CD14-positive monocyte (primary cell): ENCODE measurements around the gene CXCL17. TPM values are rescaled to one million over a fixed set of nuclear protein-coding genes. Genes with fewer than 3 reads are reported as not detected.

ENCODE experiments used
- DNase-seq, 3 donors: peaks; one replicate each; pipeline ENCODE4 v3.0.0-alpha.2; 2011 to 2022
- H2AFZ ChIP-seq: 2 replicates; pipeline ENCODE4 v1.6.0; 2012; ENCODE audit warnings: mild to moderate bottlenecking, low read depth, low read length, inconsistent platforms; ENCODE audit not compliant: insufficient read depth, poor library complexity, severe bottlenecking
- H3K27ac ChIP-seq, 2 donors: 1 replicate in 1 of 2; 2 replicates in 1 of 2; pipeline ENCODE4 v1.5.1; 2012 to 2013; ENCODE audit warnings: low read length in 2 of 2, control low read depth in 1 of 2, inconsistent platforms in 1 of 2, low read depth in 1 of 2, mild to moderate bottlenecking in 1 of 2
- H3K27me3 ChIP-seq, 2 donors: one replicate each; pipeline versions ENCODE4 v1.6.0 to v1.6.1; 2011 to 2013; ENCODE audit warnings: low read length in 2 of 2; ENCODE audit not compliant: control insufficient read depth in 2 of 2, insufficient read depth in 2 of 2
- H3K36me3 ChIP-seq, 2 donors: replicated peaks in 1 of 2; 1 replicate in 1 of 2; 2 replicates in 1 of 2; pipeline versions ENCODE4 v1.5.1 to v1.6.1; 2012 to 2013; ENCODE audit warnings: low read length in 2 of 2, control low read depth in 1 of 2, inconsistent platforms in 1 of 2, mild to moderate bottlenecking in 1 of 2; ENCODE audit not compliant: insufficient read depth in 2 of 2, control insufficient read depth in 1 of 2
- H3K4me1 ChIP-seq, 2 donors: 1 replicate in 1 of 2; 2 replicates in 1 of 2; pipeline versions ENCODE4 v1.5.1 to v1.6.1; 2012 to 2013; ENCODE audit warnings: low read length in 2 of 2, control low read depth in 1 of 2, inconsistent platforms in 1 of 2, mild to moderate bottlenecking in 1 of 2, moderate library complexity in 1 of 2; ENCODE audit not compliant: insufficient read depth in 2 of 2, control insufficient read depth in 1 of 2
- H3K4me2 ChIP-seq: replicated peaks from 2 replicates; pipeline ENCODE3; 2012; ENCODE audit warnings: low read length, moderate library complexity, mild to moderate bottlenecking; ENCODE audit not compliant: poor library complexity, severe bottlenecking; ENCODE audit errors: extremely low read depth
- H3K4me3 ChIP-seq, 3 experiments: fragments of 200-600 bp in 1 of 3; sonication (generic) in 1 of 3; replicated peaks in 1 of 3; 1 replicate in 2 of 3; 2 replicates in 1 of 3; pipeline ENCODE4 v1.5.1; 2011 to 2013; ENCODE audit warnings: low read length in 3 of 3, mild to moderate bottlenecking in 3 of 3, control low read depth in 2 of 3, low read depth in 2 of 3, inconsistent platforms in 1 of 3, moderate library complexity in 1 of 3
- H3K79me2 ChIP-seq: 2 replicates; pipeline ENCODE4 v1.6.0; 2012; ENCODE audit warnings: mild to moderate bottlenecking, control low read depth, inconsistent platforms, low read length, moderate library complexity; ENCODE audit not compliant: insufficient read depth
- H3K9ac ChIP-seq: 2 replicates; pipeline ENCODE4 v1.6.0; 2017; ENCODE audit warnings: low read length, mild to moderate bottlenecking; ENCODE audit not compliant: insufficient read depth, poor library complexity, severe bottlenecking
- H3K9me3 ChIP-seq, 2 donors: replicated peaks in 1 of 2; 1 replicate in 1 of 2; 2 replicates in 1 of 2; pipeline versions ENCODE4 v1.5.1 to v1.6.1; 2012 to 2013; ENCODE audit warnings: low read length in 2 of 2, control low read depth in 1 of 2; ENCODE audit not compliant: control insufficient read depth in 1 of 2, insufficient read depth in 1 of 2
- H4K20me1 ChIP-seq: 2 replicates; pipeline ENCODE4 v1.6.0; 2012; ENCODE audit warnings: mild to moderate bottlenecking, low read length, control low read depth, moderate library complexity; ENCODE audit not compliant: insufficient read depth
- H3K27ac Mint-ChIP-seq, 7 donors: one replicate each; pipeline ENCODE4 v1.8.0; 2020; ENCODE audit warnings: mild to moderate bottlenecking in 7 of 7, mixed read lengths in 7 of 7, moderate library complexity in 6 of 7, inconsistent platforms in 2 of 7
- H3K27me3 Mint-ChIP-seq, 3 donors: one replicate each; pipeline ENCODE4 v1.8.0; 2021 to 2022; ENCODE audit warnings: low read depth in 3 of 3, mild to moderate bottlenecking in 3 of 3, mixed read lengths in 3 of 3, moderate library complexity in 3 of 3, inconsistent platforms in 1 of 3
- H3K36me3 Mint-ChIP-seq, 2 donors: one replicate each; pipeline ENCODE4 v1.8.0; 2020; ENCODE audit warnings: mixed read lengths in 2 of 2, inconsistent platforms in 1 of 2, mild to moderate bottlenecking in 1 of 2
- H3K4me1 Mint-ChIP-seq: one replicate; pipeline ENCODE4 v1.8.0; 2020; ENCODE audit warnings: mild to moderate bottlenecking, mixed read lengths
- H3K4me3 Mint-ChIP-seq, 2 donors: one replicate each; pipeline ENCODE4 v1.8.0; 2020; ENCODE audit warnings: mild to moderate bottlenecking in 2 of 2, mixed read lengths in 2 of 2, moderate library complexity in 1 of 2
- H3K9me3 Mint-ChIP-seq, 7 donors: one replicate each; pipeline ENCODE4 v1.8.0; 2020 to 2022; ENCODE audit warnings: mixed read lengths in 7 of 7, mild to moderate bottlenecking in 6 of 7, moderate library complexity in 6 of 7, inconsistent platforms in 2 of 7
- CTCF ChIP-seq: fragments of 200-600 bp; IDR thresholded peaks from one replicate; pipeline ENCODE4 v1.8.0; 2022; ENCODE audit warnings: antibody characterized with exemption, mild to moderate bottlenecking
- WGBS: methylation state at CpG from one replicate; pipeline ENCODE4 v1.1.5; 2013; ENCODE audit warnings: missing lambda C conversion rate; ENCODE audit not compliant: insufficient coverage; 5-methylcytosine and 5-hydroxymethylcytosine counted together
- intact Hi-C, 2 donors: fragments of 100-400 bp; cut with micrococcal nuclease; formaldehyde crosslinking; loops; one replicate each; pipeline versions ENCODE4 v1.15.0 to v1.15.1; 2023
- polyA plus RNA-seq, 3 donors: library from polyadenylated mRNA; depleted of rRNA in 1 of 3; unstranded in 2 of 3; stranded (reverse) in 1 of 3; fragments of 300-500 nt in 2 of 3; fragments of >200 nt in 1 of 3; fragmentation: Illumina TruSeq in 2 of 3; gene quantifications; 1 replicate in 2 of 3; 2 replicates in 1 of 3; pipeline ENCODE4 v1.2.3, GENCODE V29; 2012 to 2021

CXCL17 gene
- polyA plus RNA-seq, 3 donors: not detected

GRCh38 chr19:42472402-42473147 is 29.8 kb upstream of the CXCL17 start:
- no peak overlapping the region for H3K4me2 ChIP-seq
- no peaks in the 10 kb centered on the region for H3K36me3 Mint-ChIP-seq
- WGBS: 92% methylated on average over 3 of the region's 7 CpGs
- no peaks in the 10 kb centered on the region for H3K79me2 ChIP-seq
- no peak overlapping the region for H3K27ac Mint-ChIP-seq
- DNase-seq: no peak
- no peak overlapping the region for H3K4me3 ChIP-seq
- no peaks in the 10 kb centered on the region for H3K9me3 Mint-ChIP-seq
- peaks cover 9 to 28% (median 14%) of the 10 kb centered on the region in 3 donors for H3K27me3 Mint-ChIP-seq
- peaks cover 10 to 13% of the 10 kb centered on the region in 2 donors for H3K4me1 ChIP-seq
- TF ChIP-seq CTCF: no peak
- H3K27ac ChIP-seq: no peak overlapping the region
- H4K20me1 ChIP-seq: no peaks in the 10 kb centered on the region
- H3K4me3 Mint-ChIP-seq: no peak overlapping the region
- H3K9me3 ChIP-seq: no peaks in the 10 kb centered on the region
- H2AFZ ChIP-seq: no peak overlapping the region
- H3K27me3 ChIP-seq: peaks cover 2% of the 10 kb centered on the region in 2 donors
- intact Hi-C loops: no loop called here
- no peak overlapping the region for H3K9ac ChIP-seq
- H3K36me3 ChIP-seq: no peaks in the 10 kb centered on the region
- peaks cover 16% of the 10 kb centered on the region for H3K4me1 Mint-ChIP-seq

- Histone ChIP-seq H3K9me3 (no peaks in the 10 kb centered on the region), H3K79me2 (no peaks in the 10 kb centered on the region), H3K36me3 (no peaks in the 10 kb centered on the region), H3K9ac (no peak overlapping the region), H2AFZ (no peak overlapping the region), H3K4me3 (no peak overlapping the region), H3K4me2 (no peak overlapping the region), H3K27ac (no peak overlapping the region), H3K27me3 (peaks cover 2% of the 10 kb centered on the region in 2 donors), H4K20me1 (no peaks in the 10 kb centered on the region), H3K4me1 (peaks cover 18 to 19% of the 10 kb centered on the region in 2 donors)
- no peak for TF ChIP-seq CTCF
- H3K9me3 Mint-ChIP-seq: no peaks in the 10 kb centered on the region
- no peak for DNase-seq
- peaks cover 23% of the 10 kb centered on the region for H3K4me1 Mint-ChIP-seq
- no peak overlapping the region for H3K27ac Mint-ChIP-seq
- no peak overlapping the region for H3K4me3 Mint-ChIP-seq
- intact Hi-C loops: no loop called here
- peaks cover 7 to 26% (median 14%) of the 10 kb centered on the region in 3 donors for H3K27me3 Mint-ChIP-seq
- WGBS: 90% methylated on average over 5 of the region's 7 CpGs
- H3K36me3 Mint-ChIP-seq: no peaks in the 10 kb centered on the region
These were observed 29.0 kb upstream of the CXCL17 start for GRCh38 chr19:42471554-42472249.
